Activated CD4-positive, alpha-beta memory T cell treated with anti-CD3 and anti-CD28 coated beads for 36 hours (primary cell): ENCODE measurements around the gene SGMS1. TPM values are rescaled to one million over a fixed set of nuclear protein-coding genes. Genes with fewer than 3 reads are reported as not detected.

Experiments
- CTCF ChIA-PET: fragments of 350-600 bp; sonication (Branson Sonifier 250); formaldehyde crosslinking; loops from one replicate; lab custom pipeline; 2021; ENCODE audit warnings: antibody characterized with exemption, inconsistent platforms; lab: Charles Lee
- POLR2A ChIA-PET: fragments of 350-600 bp; sonication (Branson Sonifier 250); formaldehyde crosslinking; loops from one replicate; lab custom pipeline; 2021; ENCODE audit warnings: antibody characterized with exemption; lab: Charles Lee
- DNase-seq: peaks from one replicate; pipeline ENCODE4 v3.0.0-alpha.2; 2020
- H3K27ac Mint-ChIP-seq: one replicate; pipeline ENCODE4 v1.8.0; 2021; ENCODE audit warnings: mixed read lengths
- H3K27me3 Mint-ChIP-seq: one replicate; pipeline ENCODE4 v1.8.0; 2021; ENCODE audit warnings: mixed read lengths
- H3K36me3 Mint-ChIP-seq: one replicate; pipeline ENCODE4 v1.8.0; 2021; ENCODE audit warnings: mixed read lengths
- H3K4me1 Mint-ChIP-seq: one replicate; pipeline ENCODE4 v1.8.0; 2021; ENCODE audit warnings: low read depth, mixed read lengths
- H3K4me3 Mint-ChIP-seq: one replicate; pipeline ENCODE4 v1.8.0; 2021; ENCODE audit warnings: mild to moderate bottlenecking, mixed read lengths
- H3K9me3 Mint-ChIP-seq: one replicate; pipeline ENCODE4 v1.8.0; 2021; ENCODE audit warnings: mixed read lengths
- intact Hi-C: fragments of 100-400 bp; cut with micrococcal nuclease; formaldehyde crosslinking; loops from one replicate; pipeline ENCODE4 v1.15.1; 2023
- total RNA-seq, 2 experiments: library from RNA; stranded (reverse); gene quantifications; one replicate each; pipeline ENCODE4 v1.2.3, GENCODE V29; 2021

Gene SGMS1
- total RNA-seq, 2 experiments from 2014 or later = 6.8 to 7.2 TPM

- intact Hi-C loops = loop anchor here (5.0 kb wide), 4 partner anchors 44 to 1084 kb away; partner anchors contain the start of genes CSTF2T and ERCC6
- Mint-ChIP-seq H3K4me3 (no peak overlapping the region), H3K9me3 (no peaks in the 10 kb centered on the region), H3K36me3 (no peaks in the 10 kb centered on the region), H3K4me1 (peaks cover 48% of the 10 kb centered on the region), H3K27ac (no peak overlapping the region), H3K27me3 (no peaks in the 10 kb centered on the region)
- ChIA-PET POLR2A (interaction anchor here (1.7 kb wide), 1 partner anchor 16 kb away, joined by 7 read pairs; no protein-coding TSS in a partner anchor), CTCF (interaction anchor here (1.0 to 1.7 kb wide), 4 partner anchors 16 to 310 kb away, joined by 3 to 6 read pairs (median 3); no protein-coding TSS in a partner anchor)
- DNase-seq = no peak
Observed at GRCh38 chr10:50620899-50621298, 2.9 kb downstream of the SGMS1 start.

GRCh38 chr10:50619882-50620281 lies 3.9 kb downstream of the SGMS1 start:
- Mint-ChIP-seq H3K4me3 (no peak overlapping the region), H3K9me3 (no peaks in the 10 kb centered on the region)
- POLR2A ChIA-PET = no interaction called here

GRCh38 chr10:50619166-50619565 lies 4.6 kb downstream of the SGMS1 start:
- Mint-ChIP-seq H3K4me3 (no peak overlapping the region), H3K27ac (no peak overlapping the region), H3K4me1 (peaks cover 47% of the 10 kb centered on the region), H3K36me3 (no peaks in the 10 kb centered on the region), H3K27me3 (no peaks in the 10 kb centered on the region), H3K9me3 (no peaks in the 10 kb centered on the region)
- ChIA-PET POLR2A (no interaction called here), CTCF (interaction anchor here (0.8 kb wide), 1 partner anchor 105 kb away, joined by 7 read pairs; no protein-coding TSS in a partner anchor)
- intact Hi-C loops = no loop called here
- DNase-seq = no peak

More at GRCh38 chr10:50619882-50620281, 3.9 kb downstream of the SGMS1 start:
- CTCF ChIA-PET = interaction anchor here (1.0 to 1.1 kb wide), 2 partner anchors 15 to 223 kb away, joined by 3 read pairs; no protein-coding TSS in a partner anchor
- DNase-seq = no peak
- no peak overlapping the region for H3K27ac Mint-ChIP-seq
- intact Hi-C loops = loop anchor here (5.0 kb wide), 4 partner anchors 43 to 1083 kb away; partner anchors contain the start of genes CSTF2T and ERCC6
- no peaks in the 10 kb centered on the region for H3K27me3 Mint-ChIP-seq
- no peaks in the 10 kb centered on the region for H3K36me3 Mint-ChIP-seq
- peaks cover 47% of the 10 kb centered on the region for H3K4me1 Mint-ChIP-seq

- peaks cover 47% of the 10 kb centered on the region for H3K4me1 Mint-ChIP-seq
- intact Hi-C loops = no loop called here
- no peak overlapping the region for H3K4me3 Mint-ChIP-seq
- DNase-seq = no peak
- ChIA-PET CTCF (no interaction called here), POLR2A (no interaction called here)
- no peaks in the 10 kb centered on the region for H3K36me3 Mint-ChIP-seq
- H3K9me3 Mint-ChIP-seq = no peaks in the 10 kb centered on the region
- no peaks in the 10 kb centered on the region for H3K27me3 Mint-ChIP-seq
- no peak overlapping the region for H3K27ac Mint-ChIP-seq
Observed at GRCh38 chr10:50618624-50619023, 5.1 kb downstream of the SGMS1 start.

GRCh38 chr10:50615658-50616057 lies 8.1 kb downstream of the SGMS1 start:
- Mint-ChIP-seq H3K9me3 (no peaks in the 10 kb centered on the region), H3K27me3 (no peaks in the 10 kb centered on the region), H3K4me3 (no peak overlapping the region), H3K27ac (no peak overlapping the region), H3K4me1 (peaks cover 44% of the 10 kb centered on the region), H3K36me3 (no peaks in the 10 kb centered on the region)
- ChIA-PET POLR2A (no interaction called here), CTCF (no interaction called here)
- intact Hi-C loops = no loop called here
- no peak for DNase-seq

- Mint-ChIP-seq H3K36me3 (no peaks in the 10 kb centered on the region), H3K27me3 (no peaks in the 10 kb centered on the region), H3K9me3 (no peaks in the 10 kb centered on the region), H3K4me1 (peaks cover 35% of the 10 kb centered on the region), H3K27ac (no peak overlapping the region), H3K4me3 (no peak overlapping the region)
- DNase-seq = peak; percentile 25
- intact Hi-C loops = no loop called here
- POLR2A ChIA-PET = no interaction called here
- CTCF ChIA-PET = interaction anchor here (0.8 to 1.0 kb wide), 2 partner anchors 7 to 10 kb away, joined by 3 read pairs; no protein-coding TSS in a partner anchor
Observed at GRCh38 chr10:50614444-50615137, 9.2 kb downstream of the SGMS1 start.

- ChIA-PET CTCF (interaction anchor here (0.8 to 1.1 kb wide), 3 partner anchors 8 to 44 kb away, joined by 3 read pairs; no protein-coding TSS in a partner anchor), POLR2A (no interaction called here)
- no peak for DNase-seq
- Mint-ChIP-seq H3K27me3 (no peaks in the 10 kb centered on the region), H3K4me3 (no peak overlapping the region), H3K36me3 (no peaks in the 10 kb centered on the region), H3K4me1 (peaks cover 30% of the 10 kb centered on the region), H3K27ac (no peak overlapping the region), H3K9me3 (no peaks in the 10 kb centered on the region)
- intact Hi-C loops = no loop called here
Observed at GRCh38 chr10:50613726-50614443, 9.9 kb downstream of the SGMS1 start.

- Mint-ChIP-seq H3K27ac (no peak overlapping the region), H3K36me3 (no peaks in the 10 kb centered on the region), H3K4me1 (peaks cover 23% of the 10 kb centered on the region), H3K27me3 (no peaks in the 10 kb centered on the region), H3K9me3 (no peaks in the 10 kb centered on the region), H3K4me3 (no peak overlapping the region)
- ChIA-PET POLR2A (no interaction called here), CTCF (interaction anchor here (1.0 to 1.1 kb wide), 2 partner anchors 9 to 43 kb away, joined by 3 read pairs; no protein-coding TSS in a partner anchor)
- DNase-seq = no peak
- intact Hi-C loops = no loop called here
Observed at GRCh38 chr10:50613150-50613549, 10.6 kb downstream of the SGMS1 start.

GRCh38 chr10:50610368-50610767 lies 13.4 kb downstream of the SGMS1 start:
- Mint-ChIP-seq H3K36me3 (no peaks in the 10 kb centered on the region), H3K27ac (no peak overlapping the region), H3K4me3 (no peak overlapping the region), H3K4me1 (peaks cover 35% of the 10 kb centered on the region), H3K27me3 (no peaks in the 10 kb centered on the region), H3K9me3 (no peaks in the 10 kb centered on the region)
- intact Hi-C loops = no loop called here
- ChIA-PET POLR2A (no interaction called here), CTCF (no interaction called here)
- DNase-seq = no peak

GRCh38 chr10:50607356-50607925 lies 16.3 kb downstream of the SGMS1 start:
- H3K9me3 Mint-ChIP-seq = no peaks in the 10 kb centered on the region
- DNase-seq = no peak
- H3K27me3 Mint-ChIP-seq = no peaks in the 10 kb centered on the region
- intact Hi-C loops = no loop called here
- H3K4me3 Mint-ChIP-seq = no peak overlapping the region
- H3K27ac Mint-ChIP-seq = no peak overlapping the region
- ChIA-PET CTCF (interaction anchor here (1.1 kb wide), 1 partner anchor 11 kb away, joined by 3 read pairs; no protein-coding TSS in a partner anchor), POLR2A (no interaction called here)
- no peaks in the 10 kb centered on the region for H3K36me3 Mint-ChIP-seq
- H3K4me1 Mint-ChIP-seq = peaks cover 47% of the 10 kb centered on the region

- intact Hi-C loops = no loop called here
- H3K27me3 Mint-ChIP-seq = no peaks in the 10 kb centered on the region
- no peaks in the 10 kb centered on the region for H3K9me3 Mint-ChIP-seq
- H3K4me1 Mint-ChIP-seq = peaks cover 54% of the 10 kb centered on the region
- H3K27ac Mint-ChIP-seq = no peak overlapping the region
- no peaks in the 10 kb centered on the region for H3K36me3 Mint-ChIP-seq
- POLR2A ChIA-PET = no interaction called here
- CTCF ChIA-PET = no interaction called here
- no peak for DNase-seq
- H3K4me3 Mint-ChIP-seq = no peak overlapping the region
Observed at GRCh38 chr10:50605951-50606270, 17.8 kb downstream of the SGMS1 start.
